GM12874 (cell line): Measurements from ENCODE around the gene LTBP3.

Experiments
- CTCF ChIP-seq: IDR thresholded peaks from 2 replicates; pipeline ENCODE4 v1.5.1; 2011; ENCODE audit warnings: low read depth, mild to moderate bottlenecking, control low read depth, low read length, moderate library complexity; ENCODE audit not compliant: insufficient read depth

Gene LTBP3

DNA sequence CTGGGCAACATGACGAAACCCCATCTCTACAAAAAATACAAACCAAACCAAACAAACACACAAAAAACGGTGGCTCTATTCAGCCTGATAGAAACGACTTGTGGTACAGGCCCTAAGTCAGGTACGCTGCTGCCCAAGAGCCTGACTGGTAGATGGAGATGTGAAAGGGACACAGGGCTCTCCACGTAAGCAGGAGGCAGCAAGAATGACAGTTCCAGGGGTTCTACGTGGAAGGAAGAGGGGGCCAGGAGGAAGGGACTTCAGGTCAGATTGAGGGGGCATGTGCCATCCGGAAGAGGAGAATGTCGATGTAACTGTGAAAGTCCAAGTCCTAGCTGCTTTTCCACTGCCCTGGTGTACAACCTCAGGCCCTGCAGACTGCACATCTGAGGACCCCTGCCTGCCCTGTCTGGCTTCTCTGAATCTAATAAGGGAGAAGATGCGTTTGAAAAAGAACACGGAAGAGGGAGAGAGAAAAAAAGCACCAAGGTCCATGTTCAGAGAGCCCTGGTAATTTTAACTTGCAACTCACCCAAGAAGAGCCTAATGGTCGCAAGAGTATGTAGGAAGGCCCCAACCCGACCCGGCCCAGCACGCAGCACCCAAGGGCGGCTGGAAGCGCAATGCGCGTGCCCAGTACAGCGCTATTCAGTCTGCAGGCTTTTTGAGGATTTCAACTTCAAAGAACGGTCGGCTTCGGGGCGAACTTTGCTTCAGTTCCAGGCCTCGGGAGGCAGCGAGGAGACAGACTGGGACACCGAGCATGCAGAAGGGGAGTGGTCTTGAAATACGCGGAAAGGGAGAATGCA lies 11.2 kb upstream of the LTBP3 start:
- no peak for TF ChIP-seq CTCF

DNA sequence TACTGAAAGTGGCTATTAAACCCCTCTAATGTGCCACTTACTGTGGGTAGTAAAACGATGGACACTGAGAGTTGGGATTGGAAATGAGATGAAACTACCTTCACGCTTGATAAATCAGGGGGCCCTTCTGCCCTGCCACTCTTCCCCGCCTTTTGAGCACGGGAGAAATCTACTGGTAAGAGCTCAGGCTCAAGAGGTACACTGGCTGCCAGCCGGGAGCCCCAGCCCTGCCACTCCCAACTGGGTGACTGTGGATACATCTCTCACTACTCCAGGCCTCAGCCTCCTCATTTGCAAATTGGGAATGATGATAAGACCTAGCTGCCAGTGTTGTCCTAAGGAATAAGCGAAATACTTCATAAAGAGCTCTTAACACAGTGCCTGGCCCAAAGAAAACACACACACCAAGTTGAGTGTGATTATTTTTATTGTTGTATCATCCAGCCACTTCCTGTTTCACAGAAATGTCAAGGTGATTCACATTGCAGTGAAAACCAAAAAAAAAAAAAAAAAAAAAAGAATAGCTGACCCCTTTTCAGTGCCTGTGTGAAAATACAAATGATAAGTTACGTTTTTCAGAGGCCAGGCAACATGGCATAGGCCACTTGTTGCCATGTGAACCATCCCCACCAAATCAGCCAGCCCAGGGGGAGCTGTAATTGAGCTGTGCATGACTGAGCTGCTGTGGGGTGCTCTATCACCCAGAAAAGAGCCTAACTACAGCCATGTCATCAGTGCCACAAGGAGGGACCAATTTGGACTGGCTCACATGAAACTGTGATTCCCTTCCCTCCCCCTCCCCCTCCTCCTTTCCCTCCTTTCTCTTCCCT lies 7.7 kb upstream of the LTBP3 start:
- TF ChIP-seq CTCF = no peak

GRCh38 chr11:65563601-65564000 lies 5.4 kb upstream of the LTBP3 start:
- TF ChIP-seq CTCF = no peak

DNA sequence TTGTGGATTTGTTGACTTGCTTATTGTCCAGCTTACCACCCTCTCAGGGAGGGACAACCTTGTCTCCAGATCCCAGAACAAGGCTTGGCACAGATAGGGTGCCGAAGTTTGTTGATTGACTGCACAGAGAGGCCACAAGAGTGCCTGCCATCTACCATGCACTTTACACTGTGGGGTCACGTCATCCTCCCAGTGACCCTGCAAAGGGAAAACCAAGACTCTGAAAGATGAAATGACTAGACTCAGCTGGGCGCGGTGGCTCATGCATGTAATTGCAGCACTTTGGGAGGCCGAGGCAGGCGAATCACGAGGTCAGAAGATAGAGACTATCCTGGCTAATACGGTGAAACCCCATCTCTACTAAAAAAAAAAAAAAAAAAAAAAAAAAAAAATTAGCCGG lies 4.6 kb upstream of the LTBP3 start:
- no peak for TF ChIP-seq CTCF

DNA sequence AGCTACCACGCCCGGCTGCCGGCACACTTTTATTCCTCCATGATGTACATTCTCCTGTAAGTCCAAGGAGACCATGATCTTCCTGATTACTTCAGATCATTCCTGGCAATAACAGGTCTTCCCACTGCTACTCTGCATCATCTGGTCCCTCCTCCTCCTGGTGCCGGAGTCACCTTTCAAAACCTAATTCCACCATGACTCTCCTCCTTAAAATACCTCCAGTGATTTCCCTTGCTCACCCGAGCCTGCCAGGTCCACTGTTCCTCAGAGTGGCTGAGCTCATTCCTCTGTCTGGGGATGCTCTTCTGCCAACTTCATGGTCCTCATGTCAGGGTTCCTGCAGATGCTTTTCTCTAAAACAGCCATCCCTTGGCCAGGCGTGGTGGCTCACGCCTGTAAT lies 3.9 kb upstream of the LTBP3 start:
- TF ChIP-seq CTCF = no peak

DNA sequence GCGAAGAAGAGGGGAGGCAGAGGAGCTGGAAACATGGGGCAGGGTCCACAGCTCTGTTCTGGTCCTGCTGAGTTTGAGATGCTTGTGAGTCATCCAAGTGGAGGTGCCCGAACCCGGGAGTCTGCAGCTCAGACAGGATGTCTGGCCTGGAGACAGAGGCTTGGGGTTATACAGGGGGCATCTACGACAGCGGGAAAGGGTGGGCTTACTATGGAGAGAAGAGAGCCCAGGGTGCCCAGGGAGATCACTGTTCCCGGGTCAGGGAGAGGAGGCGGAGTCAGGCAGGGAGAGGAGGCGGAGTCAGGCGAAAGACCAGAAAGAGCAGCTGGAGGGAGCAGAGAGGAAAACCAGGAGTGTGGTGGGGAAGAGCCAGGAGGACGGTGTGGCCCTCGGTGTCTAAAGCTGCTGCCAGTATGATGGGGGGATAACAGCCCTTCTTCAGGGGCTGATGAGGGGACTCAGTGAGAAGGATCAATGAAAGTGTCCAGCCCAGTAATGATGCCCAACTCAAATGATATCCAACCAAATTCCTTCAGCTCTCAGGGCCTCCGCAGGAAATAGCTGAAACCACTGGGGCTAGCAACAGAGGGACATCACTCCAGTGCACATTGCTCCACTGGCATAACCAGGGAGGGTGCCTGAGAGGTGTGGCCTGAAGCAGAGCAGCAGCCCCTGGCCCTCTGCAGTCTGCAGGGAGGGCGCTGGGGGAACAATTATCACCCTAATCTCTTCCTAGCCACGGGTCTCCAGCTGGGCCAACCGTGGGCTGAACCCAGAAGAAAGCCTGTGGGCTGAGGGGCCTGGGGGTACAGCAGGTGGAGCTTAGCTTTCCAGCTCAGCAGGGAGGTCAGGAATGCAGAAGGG lies 2.6 kb upstream of the LTBP3 start:
- TF ChIP-seq CTCF = no peak

DNA sequence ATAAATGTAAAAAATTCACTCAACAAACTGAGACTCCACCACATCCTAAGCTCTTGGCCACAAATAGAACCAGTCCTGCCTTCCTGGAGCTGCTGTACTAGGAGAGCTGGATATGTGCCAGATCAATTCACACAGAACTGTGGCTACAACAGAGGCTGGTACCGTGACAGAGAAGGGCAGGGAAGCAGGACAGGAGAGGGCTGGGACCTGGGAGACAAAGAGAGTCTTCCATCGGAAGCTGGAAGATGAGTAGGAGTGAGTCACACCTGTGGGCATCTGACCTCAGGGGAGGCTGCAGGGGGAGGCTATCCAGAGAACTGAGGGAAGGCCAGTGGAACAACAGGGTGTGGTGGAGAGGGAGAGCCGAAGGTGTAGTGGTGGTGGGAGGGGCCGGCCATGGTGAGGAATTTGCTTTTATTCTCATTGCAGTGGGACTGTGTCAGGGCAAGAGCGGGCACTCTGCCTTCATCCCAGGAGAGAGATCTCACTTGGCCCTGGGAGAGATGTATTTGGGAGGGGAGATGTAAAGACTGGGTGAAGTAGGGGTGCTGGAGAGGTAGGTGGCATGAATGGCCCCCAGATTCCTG lies 1.9 kb upstream of the LTBP3 start:
- TF ChIP-seq CTCF = no peak
